ENCODE data around the gene SNRK. TPM values are rescaled to one million over a fixed set of nuclear protein-coding genes. Genes with fewer than 3 reads are reported as not detected.

Gene SNRK
- total RNA-seq, 5 donors from 2014 or later (not counting 1 experiment from before 2014, with no cell fraction given), result 88.1 to 165 (median 107) TPM

DNA sequence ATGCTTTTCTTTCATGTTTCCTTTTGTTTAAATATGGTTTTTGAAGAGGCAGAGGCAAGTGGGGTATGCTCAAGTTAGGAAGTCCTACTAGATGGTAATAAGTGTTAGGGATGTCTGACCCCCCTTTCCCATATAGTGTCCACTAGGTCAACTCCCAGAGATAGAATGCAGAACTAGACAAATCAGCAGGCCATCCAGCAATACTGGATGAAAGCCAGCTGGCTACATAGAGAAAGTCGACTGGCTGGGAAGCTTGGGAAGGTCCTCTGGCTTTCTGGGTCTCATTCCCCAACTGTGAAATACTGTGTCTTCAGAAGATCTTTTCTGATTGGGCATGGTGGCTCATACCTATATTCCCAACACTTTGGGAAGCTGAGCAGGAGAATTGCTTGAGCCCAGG lies 113.8 kb downstream of the SNRK start:
- Histone ChIP-seq H3K27ac (ENCODE audit: low read length) (no peak overlapping the region), H3K27me3 (replicated peaks in 1 of 2; ENCODE audit: control insufficient read depth in 2 of 2, extremely low read depth in 1 of 2, insufficient read depth in 2 of 2, low read length in 1 of 2) (no peaks in the 10 kb centered on the region), H3K4me1 (ENCODE audit: control insufficient read depth in 1 of 2, extremely low read depth in 1 of 2, insufficient read depth in 2 of 2, low read length in 2 of 2) (no peaks in the 10 kb centered on the region), H3K9me3 (no peaks in the 10 kb centered on the region), H3K36me3 (ENCODE audit: control insufficient read depth in 2 of 2, extremely low read depth in 1 of 2, insufficient read depth in 1 of 2, low read length in 1 of 2) (no peaks in the 10 kb centered on the region), H3K4me3 (ENCODE audit: control insufficient read depth in 1 of 2, extremely low read depth in 1 of 2, low read length in 1 of 2) (no peak overlapping the region)
- DNase-seq, result no peak
- no peak overlapping the region for H3K4me3 Mint-ChIP-seq
- H3K9me3 Mint-ChIP-seq, result no peaks in the 10 kb centered on the region
- CTCF ChIA-PET, result no interaction called here
- WGBS (ENCODE audit: insufficient coverage), result no CpG with 5 or more reads among the region's 1 CpG
- no peaks in the 10 kb centered on the region for H3K27me3 Mint-ChIP-seq
- H3K27ac Mint-ChIP-seq, result no peak overlapping the region
- POLR2A ChIA-PET, result no interaction called here
- ATAC-seq (replicated peaks in 1 of 4), result no peak
- H3K4me1 Mint-ChIP-seq, result peaks cover 0 to 8% (median 3%) of the 10 kb centered on the region in 3 donors
- H3K36me3 Mint-ChIP-seq, result peaks cover 3% of the 10 kb centered on the region

Other genes starting within 250 kb of the SNRK start
- gene POMGNT2, start 180.5 kb upstream of the SNRK start, total RNA-seq, result 1 to 10 TPM; 4.6 to 6.3 (median 5.6) TPM